ENCODE results near the gene EYA3.

Gene EYA3

DNA sequence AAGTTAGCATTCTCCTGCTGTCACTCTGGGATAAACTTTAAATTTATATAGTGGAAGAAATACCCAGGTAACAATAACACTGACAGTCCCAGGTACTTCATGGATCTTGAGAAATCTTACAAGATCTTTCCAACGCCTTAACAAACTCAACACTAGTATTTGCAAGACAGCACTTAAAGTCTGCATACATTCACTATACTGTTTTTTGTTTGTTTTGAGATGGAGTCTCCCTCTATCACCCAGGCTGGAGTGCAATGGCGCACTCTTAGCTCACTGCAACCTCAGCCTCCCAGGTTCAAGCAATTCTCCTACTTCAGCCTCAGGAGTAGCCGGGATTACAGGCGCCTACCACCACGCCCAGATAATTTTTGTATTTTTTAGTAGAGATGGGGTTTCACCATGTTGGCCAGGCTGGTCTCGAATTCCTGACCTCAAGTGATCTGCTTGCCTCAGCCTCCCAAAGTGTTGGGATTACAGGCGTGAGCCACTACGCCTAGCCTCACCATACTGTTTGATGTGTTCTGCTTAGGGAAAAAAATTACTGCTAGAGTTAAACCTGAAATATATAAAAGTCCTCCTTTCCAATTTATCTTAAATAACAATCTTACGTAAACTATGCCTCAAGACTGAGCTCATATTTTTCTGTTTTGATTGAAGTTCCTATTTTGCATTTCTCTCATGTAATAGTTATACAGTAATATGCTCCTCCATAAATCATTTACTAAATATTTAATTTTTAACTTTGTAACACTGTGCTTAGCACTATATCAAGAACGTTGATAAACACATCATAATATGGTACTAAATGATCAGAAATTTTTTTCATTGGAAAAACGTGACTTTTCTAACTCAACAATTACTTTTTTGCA, 17.5 kb downstream of the EYA3 start:
- DNase-seq (ENCODE audit: low spot score): no peak

DNA sequence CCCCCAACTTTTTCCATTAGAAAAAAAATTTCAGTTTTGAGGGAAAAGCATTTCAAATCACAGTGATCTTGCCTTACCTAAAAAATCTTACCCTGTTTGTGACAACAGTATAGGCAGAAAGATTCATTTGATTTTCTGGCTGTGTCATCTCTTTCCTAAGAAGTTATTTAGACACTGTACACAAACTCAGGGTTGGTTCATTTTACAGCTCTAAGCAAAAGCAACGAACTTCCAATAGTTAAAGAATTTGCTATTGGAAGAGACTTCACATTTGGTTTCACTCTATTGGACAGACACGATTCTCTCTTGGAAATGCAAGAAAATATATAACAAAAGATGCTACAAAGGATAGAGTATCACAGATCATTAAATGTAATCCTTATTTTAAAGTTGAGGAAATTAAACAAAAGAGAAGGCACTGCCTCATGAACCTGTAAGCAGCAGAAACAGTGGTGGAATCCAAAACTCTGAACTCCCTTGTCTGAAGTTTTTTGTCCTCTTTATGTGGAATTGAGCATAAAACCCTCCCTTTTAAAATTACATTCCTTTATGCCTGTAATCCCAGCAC, 20.8 kb downstream of the EYA3 start:
- no peak for DNase-seq (ENCODE audit: low spot score)

DNA sequence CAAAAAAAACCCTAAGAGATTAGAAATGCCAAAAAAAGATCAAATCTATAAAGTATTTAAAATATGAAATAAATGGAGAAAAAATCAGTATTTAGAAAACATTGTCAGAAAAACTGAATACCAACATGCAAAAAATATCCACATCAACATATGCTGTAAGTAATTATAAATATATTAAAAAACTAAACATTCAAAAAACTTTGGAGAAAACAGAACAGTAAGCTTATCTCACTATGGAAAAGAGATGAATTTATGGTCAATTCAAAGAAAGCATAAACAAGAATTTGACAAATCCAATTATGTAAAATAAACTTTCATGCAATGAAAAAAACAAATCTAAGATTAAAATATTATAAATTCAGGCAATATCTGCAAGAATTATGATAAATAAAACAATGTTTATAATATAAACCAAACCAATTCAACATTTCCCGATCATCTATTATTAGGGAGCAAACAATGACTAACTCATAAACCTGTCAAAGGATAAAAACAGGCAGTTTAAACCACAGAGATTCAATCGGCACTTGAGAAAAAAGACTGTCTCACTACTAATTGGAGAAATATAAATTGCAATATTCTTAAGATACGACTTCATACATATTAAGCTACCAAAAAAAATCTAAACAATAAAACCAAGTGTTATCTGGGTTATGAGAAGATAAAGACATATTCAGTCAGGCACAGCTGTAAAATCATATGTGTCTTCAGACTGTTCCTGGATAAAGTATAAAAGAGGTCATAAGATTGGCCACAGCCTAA, 21.8 kb downstream of the EYA3 start:
- DNase-seq (ENCODE audit: low spot score): no peak

DNA sequence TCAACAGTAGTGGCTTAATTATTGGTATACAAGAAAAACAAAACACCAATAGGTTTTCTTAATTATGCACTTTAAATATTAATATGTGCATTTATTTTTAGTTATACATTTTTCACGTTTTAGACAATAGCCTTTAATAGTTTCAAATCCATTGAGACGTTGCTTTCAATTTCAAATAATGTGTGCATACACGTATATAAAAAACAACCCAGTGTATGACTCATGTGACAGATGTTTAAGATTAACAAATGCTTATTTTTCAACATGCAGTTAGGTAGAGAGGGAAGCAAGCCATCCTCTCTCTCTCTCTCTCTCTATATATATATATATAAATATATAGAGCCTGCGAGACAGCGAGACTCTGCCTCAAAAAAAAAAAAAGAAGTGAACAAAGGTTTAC, 24.3 kb downstream of the EYA3 start:
- DNase-seq (ENCODE audit: low spot score): no peak

DNA sequence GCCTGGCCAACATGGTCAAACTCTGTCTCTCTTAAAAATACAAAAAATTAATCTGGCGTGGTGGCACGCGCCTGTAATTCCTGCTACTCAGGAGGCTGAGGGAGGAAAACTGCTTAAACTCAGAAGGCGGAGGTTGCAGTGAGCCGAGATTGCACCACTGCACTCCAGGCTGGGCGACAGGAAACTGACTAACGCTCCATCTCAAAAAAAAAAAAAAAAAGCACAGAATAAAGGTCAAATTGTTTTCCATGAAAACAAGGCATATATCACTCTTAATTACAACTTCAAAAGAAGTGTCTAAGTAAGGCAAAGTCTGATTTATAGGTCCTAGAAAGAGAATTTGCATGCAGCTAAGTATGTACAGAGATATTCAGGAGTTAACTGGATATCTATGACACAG, 25.6 kb downstream of the EYA3 start:
- no peak for DNase-seq (ENCODE audit: low spot score)

DNA sequence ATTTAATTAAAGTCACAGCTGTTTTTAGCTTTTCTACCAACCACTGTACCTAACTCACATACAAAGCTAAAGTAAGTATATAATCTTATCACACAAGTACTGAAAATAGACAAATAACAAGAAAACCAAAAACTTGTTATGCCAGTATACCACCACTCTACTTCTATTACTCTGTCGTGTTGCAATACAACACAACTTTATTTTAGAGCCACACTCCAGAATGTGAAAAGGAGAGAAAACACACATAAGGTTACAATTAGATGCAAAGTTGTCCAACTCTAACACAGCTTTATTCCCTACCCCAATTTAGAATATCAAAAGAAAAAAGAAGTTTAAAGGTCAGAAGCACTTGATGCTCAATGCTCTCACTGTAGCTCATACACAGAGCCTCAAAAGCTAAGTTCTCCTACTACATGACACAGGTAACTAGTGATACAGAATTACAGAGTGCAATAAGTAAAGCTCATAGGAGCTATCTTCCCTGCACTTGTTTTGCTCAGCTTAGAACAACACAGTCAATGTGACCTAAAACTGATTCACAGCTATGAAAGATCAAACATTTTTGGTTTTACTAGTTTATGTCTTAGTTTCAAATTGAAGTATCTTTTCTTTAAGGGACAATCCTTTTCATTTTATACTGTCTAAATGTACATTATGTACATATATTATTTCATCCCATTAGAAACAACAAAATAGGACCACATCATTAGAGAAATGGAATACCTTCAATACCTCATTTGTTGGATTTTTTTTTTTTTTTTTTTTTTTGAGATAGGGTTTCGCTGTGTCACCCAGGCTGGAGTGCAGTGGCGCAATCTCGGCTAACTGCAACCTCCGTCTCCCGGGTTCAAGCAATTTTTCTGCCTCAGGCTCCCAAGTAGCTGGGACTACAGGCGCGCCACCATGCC, 29.2 kb downstream of the EYA3 start:
- no peak for DNase-seq (ENCODE audit: low spot score)

DNA sequence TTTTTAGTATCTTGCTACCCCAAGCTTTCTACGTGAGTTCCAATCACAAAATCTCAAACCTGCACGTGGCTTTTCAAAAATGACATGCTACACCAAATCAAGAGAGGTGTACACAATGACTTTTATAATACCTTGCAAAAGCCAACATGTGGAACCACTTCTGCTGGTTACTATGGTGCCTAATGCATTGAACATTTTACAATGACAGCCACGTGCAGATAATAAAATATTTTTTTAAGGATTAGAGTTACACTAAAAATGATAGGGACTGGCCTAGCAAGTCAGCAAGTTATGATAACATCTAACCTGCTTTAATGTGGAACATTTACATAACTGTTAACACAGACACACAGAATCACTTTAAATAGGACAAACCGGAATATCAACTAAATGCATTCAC, 30.2 kb downstream of the EYA3 start:
- no peak for DNase-seq (ENCODE audit: low spot score)

DNA sequence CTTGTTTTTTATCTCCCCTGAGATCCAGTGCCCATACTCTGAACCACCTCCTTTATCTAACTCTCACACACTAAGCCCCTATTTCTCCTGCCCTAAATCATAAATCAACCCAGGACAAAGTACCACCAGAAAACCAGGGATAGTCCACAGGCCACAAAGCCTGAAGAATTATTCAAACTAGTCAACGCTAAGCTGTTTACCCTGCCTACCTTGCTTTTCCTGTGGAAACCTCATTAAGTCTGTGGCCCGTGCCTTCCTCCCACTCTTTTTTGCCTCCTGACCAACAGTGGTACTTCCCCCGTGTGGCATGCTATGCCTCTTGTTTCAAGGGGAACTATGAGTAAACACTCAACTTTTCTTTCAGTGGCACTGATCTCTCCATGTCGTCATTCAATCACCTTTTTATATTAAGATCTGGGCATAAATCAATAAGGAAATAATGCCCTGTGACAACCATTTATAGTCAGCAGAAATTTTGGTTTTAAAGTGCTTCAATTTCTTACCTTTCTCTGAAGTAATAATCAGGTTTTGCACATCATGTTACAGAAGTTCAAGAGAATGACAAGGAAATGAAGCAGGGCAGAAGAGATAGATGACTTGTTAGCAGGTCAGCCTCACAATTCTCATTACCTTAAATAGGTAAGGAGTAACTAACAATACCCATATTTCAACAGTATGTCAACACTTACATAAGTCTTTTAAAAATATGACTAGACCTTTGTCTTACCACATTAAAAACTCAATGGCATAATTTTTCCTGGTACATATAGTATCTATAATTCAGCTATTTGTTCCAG, 32.1 kb downstream of the EYA3 start:
- DNase-seq (ENCODE audit: low spot score): peak; percentile 57

DNA sequence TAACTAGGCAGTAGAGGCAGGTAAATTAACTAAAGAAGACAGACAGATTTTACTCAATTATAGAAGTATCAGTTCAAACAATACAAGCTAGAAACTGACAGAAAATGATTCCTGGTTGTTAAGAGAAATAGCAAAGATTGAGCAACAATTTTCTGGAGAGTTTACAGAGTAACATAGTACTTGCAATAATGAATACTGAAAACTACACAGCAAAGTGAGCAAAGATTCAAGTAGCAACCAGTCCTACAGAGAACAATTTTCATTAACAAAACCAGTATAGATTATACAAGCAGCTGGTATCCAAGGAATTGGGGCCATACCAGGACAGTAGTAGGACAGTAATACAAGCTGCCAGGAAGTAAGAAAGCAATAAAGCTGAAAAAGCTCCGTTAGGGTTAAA, 37.6 kb downstream of the EYA3 start:
- DNase-seq (ENCODE audit: low spot score): no peak

DNA sequence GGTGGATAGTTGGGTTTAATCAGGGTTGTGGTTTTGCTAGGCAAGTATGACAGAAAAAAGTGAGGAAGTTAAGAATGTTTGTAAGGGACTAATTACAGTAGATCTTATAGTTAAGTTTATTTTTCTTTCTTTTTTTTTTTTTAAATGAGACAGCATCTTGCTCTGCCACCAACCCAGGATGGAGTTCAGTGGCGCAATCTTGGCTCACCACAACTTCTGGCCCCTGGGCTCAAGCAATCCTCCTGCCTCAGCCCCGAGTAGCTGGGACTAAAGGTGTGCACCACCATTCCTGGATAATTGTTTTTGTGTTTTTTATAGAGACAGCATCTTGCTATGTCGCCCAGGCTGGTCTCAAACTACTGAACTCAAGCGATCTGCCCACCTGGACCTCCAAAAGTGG, 41.7 kb downstream of the EYA3 start:
- DNase-seq (ENCODE audit: low spot score): no peak

DNA sequence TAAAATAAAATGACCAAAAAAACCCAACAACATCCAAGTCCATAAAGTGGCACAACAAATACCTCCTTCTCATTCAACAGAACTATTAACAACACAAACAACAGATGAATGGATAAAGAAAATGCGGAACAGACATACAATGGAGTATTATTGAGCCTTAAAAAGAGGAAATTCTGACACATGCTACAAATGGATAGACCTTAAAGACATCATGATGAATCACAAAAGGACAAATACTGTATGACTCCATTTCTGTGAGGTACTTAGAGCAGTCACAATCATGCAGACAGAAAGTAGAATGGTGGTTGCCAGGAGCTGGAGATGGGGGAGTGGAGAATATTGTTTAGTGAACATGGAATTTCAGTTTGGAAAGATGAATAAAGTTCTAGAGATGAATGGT, 42.6 kb downstream of the EYA3 start:
- DNase-seq (ENCODE audit: low spot score): no peak

DNA sequence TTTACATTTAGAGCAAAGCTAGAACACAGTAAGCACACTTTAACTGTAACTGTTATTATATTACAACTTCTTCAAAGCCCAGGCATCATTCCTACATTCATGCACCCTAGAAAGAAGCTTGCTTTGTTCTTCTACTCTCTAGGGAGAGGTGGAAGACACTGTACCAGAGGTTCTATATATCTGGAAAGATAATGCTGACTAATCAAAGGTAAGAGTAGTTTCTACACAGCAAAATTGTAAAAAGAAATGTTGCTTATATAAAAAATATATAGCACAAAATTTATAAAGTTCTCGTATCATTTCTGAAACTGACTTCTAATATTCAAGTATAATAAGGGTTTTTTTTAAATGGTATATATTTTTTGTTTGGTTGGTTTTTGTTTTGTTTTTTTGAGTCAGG, 44.0 kb downstream of the EYA3 start:
- DNase-seq (ENCODE audit: low spot score): no peak

DNA sequence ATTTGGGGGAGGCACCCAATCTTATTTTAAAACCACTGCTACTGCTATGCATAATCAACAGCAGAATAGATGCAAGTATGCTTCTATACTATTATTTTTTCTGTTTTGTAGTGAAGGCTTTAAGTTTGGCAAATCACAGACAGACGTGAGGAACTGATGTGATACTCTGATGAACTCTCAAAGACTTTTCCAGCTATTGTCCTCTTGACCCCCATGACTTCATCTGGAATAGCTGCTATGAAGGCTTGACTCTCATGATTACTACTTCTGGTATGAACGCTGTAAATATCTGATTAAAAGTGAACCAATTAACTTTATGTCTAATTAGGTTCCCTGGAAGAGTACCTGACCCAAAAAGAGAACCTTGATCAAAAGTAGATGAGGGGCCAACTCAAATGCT, 49.1 kb downstream of the EYA3 start:
- DNase-seq (ENCODE audit: low spot score): no peak

DNA sequence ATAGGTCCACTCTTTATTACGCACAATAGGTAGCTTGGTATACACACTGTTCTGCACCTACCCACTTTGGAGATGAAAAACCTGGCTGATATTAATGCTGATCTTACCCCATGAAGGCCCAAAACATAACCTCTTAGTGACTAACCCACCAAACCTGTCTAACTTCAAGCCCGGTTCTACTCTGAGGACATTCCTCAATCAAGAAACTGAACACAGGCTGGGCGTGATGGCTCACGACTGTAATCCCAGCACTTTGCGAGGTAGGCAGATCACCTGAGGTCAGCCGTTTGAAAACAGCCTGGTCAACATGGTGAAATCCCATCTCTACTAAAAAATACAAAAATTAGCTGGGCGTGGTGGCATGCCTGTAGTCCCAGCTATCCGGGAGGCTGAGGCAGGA, 50.5 kb downstream of the EYA3 start:
- no peak for DNase-seq (ENCODE audit: low spot score)

DNA sequence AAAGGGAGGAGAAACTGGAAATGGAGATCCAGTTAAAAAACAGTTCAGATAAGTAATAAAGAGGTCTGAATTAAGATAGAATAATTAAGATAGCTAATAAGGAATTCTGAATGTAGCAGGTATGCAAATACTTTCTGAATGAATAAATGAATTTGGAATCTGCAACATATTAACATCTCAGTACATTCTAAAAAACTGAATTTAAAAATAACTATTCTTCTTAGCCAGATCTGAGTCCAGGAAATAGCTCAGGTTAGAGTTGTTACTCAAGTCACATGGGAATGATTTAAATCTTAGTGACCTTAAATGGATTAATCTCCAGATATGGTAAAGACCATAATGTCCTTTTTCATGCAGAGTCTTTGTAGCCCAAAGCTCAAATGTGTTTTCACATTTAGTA, 51.2 kb downstream of the EYA3 start:
- no peak for DNase-seq (ENCODE audit: low spot score)

DNA sequence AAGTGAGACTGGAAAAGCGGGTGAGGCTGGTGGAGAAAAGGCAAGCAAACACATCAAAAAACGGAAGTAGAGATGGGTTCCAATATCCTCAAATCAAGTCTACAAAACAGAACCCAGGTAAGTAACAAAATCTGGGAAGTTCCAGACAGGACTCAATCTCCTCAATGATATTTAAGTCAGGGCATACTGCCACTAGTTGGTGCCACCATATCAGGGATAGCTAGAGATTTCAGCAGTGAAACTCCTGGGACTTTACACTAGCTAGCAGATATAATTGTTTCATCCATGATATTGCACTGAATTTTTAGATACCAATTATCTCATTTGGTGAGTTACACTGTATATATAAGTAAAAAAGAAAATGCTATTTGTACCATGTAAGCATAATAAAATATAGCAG, 52.0 kb downstream of the EYA3 start:
- no peak for DNase-seq (ENCODE audit: low spot score)

DNA sequence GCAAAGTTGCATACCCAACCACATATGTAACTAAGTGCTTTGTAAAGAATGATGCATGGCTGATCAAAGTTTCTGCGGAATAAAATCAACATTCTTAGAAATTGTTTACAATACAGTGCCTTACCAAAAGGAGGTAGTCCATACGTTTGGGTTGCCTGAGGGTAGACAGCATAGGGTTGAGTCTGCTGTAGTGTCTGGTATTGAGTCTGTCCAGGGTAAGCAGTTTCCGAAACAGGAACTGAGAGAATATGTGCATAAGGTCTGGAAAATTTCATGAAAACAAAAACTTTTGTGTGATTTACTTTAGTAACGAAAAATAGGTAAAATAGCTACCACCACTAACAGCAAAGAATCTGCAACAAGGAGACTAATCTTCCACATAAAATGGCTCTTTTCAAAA, 53.0 kb downstream of the EYA3 start:
- no peak for DNase-seq (ENCODE audit: low spot score)

DNA sequence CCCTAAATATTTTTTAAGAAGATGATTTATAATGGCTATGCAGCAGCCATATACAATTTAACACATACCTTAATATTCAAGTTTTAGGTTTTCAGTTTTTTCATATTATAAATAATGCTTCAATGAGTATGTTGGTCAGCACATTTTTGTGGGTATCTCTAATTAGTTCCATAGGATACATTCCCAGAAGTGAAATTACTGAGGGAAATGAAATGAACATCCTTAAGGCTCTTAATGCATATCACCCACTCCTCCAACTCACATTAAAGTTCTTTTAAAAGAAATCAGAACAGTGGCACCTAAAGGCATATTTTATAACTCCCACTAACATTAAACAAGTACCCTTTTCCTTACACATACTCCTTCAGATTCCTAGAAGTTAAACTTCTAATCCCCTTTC, 56.1 kb downstream of the EYA3 start:
- no peak for DNase-seq (ENCODE audit: low spot score)

DNA sequence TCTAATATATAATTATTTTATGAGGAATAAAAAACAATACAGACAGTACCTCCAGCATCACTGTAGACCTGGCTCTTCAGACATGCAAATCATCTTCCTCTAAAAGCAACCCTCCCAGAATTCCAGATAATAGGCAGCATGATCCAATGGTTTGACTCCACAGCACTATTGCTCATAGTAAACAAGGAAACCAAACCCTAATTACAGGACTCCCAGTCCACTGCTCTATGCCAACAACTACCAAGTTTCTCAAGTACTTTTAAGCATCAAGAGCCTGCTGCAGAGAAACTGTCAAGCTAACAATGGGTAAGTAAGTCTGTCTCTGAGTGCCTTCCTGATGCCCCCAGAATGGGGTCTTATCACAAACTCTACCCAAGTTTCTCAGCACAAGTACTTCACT, 57.2 kb downstream of the EYA3 start:
- DNase-seq (ENCODE audit: low spot score): no peak

DNA sequence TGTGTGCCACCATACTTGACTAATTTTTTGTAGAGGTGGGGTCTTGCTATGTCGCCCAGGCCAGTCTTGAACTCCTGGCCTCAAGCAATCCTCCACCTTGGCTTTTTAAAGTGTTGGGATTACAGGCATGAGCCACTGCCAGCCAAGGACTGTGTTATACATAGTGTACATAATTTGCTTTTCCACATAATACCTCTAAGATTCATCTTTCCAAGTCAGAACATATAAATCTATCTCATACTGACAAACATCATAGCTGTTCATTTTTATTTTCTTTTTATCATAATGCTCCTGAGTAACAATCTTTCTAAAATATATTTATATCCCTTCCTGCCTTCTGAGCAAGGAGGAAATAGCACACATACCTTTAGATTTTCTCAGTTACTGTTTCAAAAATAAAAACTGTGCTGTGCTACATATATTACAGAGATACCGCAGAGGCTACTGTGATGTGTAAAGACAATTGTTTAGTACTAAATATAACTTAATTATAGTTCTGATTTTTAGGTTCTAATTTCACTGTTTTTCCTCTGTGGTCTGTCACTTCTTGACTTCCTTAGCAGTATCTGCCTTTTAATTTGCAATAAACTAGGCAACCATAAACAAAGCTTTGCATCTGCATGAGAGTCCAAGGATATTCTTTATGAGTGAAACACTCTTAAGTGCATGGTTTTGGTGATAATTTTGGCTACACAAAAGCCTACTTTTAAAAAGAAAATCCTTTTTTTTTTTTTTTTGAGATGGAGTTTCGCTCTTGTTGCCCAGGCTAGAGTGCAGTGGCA, 59.3 kb downstream of the EYA3 start:
- DNase-seq (ENCODE audit: low spot score): no peak

DNA sequence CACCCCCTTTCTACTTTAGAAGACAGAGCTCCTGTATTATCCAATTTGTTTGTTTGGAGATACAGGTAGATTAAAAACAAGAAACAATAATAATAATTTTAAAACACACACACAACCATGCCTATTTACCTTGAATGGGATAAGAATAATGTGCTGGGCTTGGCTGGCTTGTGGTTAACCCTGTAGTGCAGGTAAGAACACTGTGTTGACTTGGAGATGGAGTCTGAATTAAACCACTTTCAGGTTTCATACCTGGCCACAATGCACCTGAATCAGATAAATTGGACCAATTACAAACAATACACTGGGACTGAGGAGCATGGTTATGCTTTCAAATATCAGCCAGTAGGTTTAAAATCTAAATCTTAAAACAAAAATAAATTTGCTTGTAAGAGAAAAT, 60.8 kb downstream of the EYA3 start:
- no peak for DNase-seq (ENCODE audit: low spot score)

Measured in CD4-positive, alpha-beta T cell treated with Interleukin-6 at 100 ng/mL for 8 hours (primary cell).